NCI-H460 (cell line): ENCODE measurements around the gene EDEM3. TPM values are rescaled to one million over a fixed set of nuclear protein-coding genes. Genes with fewer than 3 reads are reported as not detected.
A peak's percentile ranks its signal among the peaks of the same experiment; 100 is the strongest.
"Not testable (repeated sequence)": the region's sequence is repeated elsewhere in the genome, so short reads cannot be mapped to it uniquely, and the experiment has no call there.

Experiments
- DNase-seq: peaks from one replicate; pipeline ENCODE4 v3.0.0-alpha.2; 2016; ENCODE audit warnings: low read depth; ENCODE audit errors: extremely low read depth
- polyA plus RNA-seq: library from polyadenylated mRNA; depleted of rRNA; stranded (reverse); fragments of >200 nt; gene quantifications from 2 replicates; pipeline ENCODE4 v1.2.3, GENCODE V29; 2014; cell fraction: nucleus; rRNA removed
- total RNA-seq: library from RNA; depleted of rRNA; stranded (reverse); fragments of >200 nt; shearing (Covaris generic); gene quantifications from 2 replicates; pipeline ENCODE4 v1.2.3, GENCODE V29; 2014; rRNA removed

EDEM3 gene, protein sequence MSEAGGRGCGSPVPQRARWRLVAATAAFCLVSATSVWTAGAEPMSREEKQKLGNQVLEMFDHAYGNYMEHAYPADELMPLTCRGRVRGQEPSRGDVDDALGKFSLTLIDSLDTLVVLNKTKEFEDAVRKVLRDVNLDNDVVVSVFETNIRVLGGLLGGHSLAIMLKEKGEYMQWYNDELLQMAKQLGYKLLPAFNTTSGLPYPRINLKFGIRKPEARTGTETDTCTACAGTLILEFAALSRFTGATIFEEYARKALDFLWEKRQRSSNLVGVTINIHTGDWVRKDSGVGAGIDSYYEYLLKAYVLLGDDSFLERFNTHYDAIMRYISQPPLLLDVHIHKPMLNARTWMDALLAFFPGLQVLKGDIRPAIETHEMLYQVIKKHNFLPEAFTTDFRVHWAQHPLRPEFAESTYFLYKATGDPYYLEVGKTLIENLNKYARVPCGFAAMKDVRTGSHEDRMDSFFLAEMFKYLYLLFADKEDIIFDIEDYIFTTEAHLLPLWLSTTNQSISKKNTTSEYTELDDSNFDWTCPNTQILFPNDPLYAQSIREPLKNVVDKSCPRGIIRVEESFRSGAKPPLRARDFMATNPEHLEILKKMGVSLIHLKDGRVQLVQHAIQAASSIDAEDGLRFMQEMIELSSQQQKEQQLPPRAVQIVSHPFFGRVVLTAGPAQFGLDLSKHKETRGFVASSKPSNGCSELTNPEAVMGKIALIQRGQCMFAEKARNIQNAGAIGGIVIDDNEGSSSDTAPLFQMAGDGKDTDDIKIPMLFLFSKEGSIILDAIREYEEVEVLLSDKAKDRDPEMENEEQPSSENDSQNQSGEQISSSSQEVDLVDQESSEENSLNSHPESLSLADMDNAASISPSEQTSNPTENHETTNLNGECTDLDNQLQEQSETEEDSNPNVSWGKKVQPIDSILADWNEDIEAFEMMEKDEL
- 49.9 and 56.0 TPM in 2 replicates for total RNA-seq
- polyA plus RNA-seq: 27.6 and 48.0 TPM in 2 replicates

DNA sequence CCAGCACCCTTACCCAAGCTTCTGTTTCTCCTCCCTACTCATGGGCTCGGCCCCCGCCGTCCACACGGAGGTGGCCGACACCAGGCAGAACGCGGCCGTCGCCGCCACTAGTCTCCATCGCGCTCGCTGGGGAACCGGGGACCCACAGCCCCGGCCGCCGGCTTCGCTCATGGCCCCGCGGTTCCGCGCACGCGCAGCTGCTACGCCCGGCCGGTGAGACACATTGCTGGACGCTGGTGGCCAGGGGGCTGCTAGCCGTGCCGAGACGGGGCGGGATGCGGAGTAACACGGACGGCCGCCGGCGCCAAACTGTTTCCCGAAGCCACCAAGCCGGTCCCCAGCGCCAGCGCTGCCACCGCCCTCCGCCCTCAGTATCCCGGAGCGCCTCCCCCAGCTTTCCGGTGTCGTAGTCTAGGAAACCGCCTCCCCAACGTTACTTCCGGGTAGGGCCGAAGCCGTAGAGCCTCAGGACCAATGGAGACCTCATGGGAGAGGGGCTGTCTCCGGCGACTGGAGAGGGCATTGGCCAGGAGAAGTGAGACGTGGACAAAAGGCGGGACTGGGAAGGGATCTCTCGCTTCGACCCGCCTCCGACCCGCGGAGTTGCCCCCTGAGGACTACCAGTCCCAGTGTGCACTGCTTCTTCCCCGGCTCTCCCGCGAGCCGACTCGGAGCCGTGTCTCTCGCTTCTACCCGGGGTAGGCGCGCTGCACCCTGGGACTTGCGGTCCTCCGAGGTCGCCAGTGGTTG lies at the start of gene EDEM3:
Gene EDEM3 (minus strand): TSS at position 383 of the 750 bp plus-strand sequence. CDS start 212 bp downstream, at position 171.
- peak; percentile 100 for DNase-seq

DNA sequence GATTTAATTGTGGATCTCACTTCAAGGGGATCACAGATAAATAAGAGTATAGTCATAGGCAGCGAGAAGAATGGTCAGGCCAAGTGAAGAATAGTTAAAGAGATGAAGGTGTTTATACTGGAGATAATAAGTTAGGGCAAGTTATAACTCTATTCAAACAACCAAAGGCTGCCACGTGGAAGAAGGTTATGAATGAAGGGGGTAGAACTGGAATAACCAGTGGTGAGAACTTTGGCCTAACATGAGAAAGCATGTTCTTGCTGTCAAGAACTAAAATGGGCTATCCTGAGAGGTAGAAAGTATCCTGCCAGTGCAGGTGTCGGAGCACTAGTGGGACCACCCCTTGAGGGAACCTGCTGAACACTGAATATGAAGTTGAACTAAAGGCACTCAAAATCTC lies 49.6 kb upstream of the EDEM3 start:
- no peak for DNase-seq

DNA sequence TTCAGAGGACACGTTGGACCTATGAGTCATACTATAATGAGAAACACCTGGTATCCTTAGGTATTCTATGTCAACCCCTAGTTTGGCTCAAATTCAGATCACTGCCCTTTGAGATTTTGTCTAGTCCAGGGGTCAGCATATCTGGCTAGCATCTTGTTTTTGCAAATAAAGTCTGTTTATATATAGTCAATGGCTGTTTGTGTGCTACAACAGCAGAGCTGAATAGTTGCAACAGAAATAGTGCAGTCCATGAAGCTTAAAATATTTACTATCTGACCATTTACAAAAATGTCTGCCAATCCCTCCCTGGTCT lies 48.5 kb upstream of the EDEM3 start:
- DNase-seq: no peak

- no peak for DNase-seq
Measured at GRCh38 chr1:184802354-184803179, 47.9 kb upstream of the EDEM3 start.

- DNase-seq: no peak
Measured at GRCh38 chr1:184801503-184801902, 46.8 kb upstream of the EDEM3 start.

GRCh38 chr1:184800876-184801275 lies 46.2 kb upstream of the EDEM3 start:
- no peak for DNase-seq

DNA sequence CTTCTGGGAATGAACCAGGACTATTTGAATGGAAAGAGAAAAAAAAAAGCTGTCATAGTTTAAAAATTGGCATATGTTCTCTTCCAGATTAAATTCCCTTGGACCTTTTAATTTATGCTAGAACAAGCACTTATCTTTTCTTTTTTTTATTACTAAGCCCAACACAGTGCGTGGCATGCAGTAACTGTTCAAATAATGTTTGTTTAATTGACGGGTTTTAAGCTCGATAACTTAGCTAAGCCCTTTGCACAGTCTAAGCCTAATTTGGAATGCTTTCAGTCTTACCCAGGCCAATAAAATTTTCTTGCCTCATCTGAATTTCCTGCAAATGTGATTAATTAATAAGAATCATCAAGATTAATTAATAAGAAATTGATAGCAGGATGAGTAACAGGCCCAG lies 39.3 kb upstream of the EDEM3 start:
- no peak for DNase-seq

- DNase-seq: peak; percentile 97
Measured at GRCh38 chr1:184792450-184792969, 37.9 kb upstream of the EDEM3 start.

DNA sequence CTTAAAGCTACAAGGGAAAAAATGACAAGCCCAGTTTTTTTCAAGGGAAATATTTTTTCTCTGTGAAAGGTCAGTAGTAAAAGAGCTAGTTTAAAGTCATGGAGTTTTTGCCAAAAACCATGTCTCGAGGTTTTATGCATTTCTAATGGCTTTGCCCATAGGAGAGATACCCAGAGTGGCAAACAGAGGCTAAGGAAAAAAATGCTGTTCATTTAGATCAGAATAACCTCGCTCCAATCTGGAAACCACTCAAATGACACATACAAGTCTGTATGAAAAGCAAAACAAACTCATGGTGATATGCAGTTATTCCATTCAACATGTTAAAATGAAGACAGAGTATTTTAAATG lies 36.9 kb upstream of the EDEM3 start:
- no peak for DNase-seq

DNA sequence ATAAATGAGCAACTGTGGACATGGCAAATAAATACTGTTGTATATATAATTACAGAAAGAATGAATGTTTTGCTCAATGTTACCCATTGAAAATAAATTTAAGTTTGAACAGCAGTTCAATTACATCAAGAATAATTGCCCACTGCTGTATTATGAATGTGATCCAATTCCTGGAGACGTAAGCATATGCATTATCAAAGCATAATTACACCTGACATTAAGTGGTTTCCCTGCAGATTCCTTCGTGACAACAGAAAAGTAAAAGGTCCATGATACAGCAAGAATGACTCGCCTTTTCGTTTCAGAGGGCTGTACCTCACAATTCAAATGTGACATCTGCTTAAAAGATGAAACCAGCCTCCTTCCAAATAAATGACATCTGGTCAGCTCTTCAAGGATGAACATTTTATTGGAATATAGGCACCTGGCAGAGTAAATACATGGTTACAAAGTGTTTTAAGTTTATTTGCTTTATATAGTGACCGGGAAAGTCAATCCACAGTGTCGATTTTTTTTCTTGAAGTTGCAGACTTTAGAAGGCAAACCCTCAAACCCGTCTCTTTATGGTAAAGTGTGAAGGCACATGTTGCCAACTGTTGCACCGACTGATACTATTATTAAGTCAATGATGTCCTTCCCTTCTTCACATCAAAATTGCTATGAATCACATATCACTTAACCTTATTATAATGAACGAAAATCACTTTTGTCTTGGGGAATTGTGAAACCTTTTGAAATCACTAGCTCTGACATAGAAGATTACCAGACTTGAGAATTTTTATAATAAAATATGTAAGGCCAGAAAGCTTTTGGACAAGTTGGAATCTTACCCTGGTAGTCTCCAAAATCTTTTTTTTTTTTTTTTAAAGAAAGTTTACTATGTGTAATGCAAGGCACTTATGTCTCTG lies 36.2 kb upstream of the EDEM3 start:
- no peak for DNase-seq

DNA sequence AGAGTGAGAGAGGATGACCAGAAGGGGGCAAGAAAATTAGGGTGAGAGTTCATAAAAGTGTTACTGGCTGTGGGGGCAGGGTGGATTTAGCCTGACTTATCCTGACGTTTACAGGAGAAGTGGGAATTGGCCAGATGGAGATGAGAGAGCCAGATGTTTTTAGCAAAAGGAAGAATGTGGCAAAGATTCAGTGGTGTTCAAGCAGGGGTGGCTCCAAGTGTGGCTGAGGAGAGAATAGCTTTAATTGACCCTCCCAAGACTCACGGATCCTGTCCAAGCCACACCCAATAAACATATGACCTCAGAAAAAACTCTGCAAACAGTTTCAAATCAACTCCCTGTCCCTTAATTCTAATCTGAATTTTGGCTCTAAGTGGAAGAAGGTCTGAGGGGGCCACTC lies 35.2 kb upstream of the EDEM3 start:
- DNase-seq: no peak

DNA sequence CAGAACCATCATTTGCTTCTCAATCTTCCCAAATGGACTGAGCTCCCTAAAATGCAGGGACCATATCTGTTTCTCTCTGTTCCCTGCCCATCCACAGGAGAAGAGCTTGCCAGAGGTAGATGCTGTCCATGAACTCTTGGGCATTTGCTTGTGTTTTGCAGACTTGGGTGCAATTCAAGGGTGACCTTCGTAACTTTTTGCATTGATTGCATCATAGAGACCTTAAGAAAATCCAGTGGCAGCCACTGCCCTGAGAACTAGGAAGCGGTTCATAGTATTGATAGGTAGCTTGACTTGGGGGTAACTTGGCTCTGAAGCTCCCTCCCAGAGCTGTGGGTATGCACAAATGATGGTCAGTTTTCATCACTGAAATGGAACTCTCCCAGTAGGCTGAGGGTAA lies 34.3 kb upstream of the EDEM3 start:
- no peak for DNase-seq

- no peak for DNase-seq
Measured at GRCh38 chr1:184785529-184785928, 30.9 kb upstream of the EDEM3 start.

DNA sequence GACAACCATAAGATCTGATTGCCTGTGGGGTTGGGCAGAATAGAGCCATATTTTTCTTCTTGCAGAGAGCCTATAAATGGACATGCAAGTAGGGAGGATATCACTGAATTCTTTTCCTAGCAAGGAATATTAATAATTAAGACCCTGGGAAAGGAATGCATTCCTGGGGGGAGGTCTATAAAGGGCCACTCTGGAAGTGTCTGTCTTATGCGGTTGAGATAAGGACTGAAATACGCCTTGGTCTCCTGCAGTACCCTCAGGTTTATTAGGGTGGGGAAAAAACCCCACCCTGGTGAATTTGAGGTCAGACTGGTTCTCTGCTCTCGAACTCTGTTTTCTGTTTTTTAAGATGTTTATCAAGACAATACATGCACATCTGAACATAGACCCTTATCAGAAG lies 29.1 kb upstream of the EDEM3 start:
- DNase-seq: not testable (repeated sequence)

DNA sequence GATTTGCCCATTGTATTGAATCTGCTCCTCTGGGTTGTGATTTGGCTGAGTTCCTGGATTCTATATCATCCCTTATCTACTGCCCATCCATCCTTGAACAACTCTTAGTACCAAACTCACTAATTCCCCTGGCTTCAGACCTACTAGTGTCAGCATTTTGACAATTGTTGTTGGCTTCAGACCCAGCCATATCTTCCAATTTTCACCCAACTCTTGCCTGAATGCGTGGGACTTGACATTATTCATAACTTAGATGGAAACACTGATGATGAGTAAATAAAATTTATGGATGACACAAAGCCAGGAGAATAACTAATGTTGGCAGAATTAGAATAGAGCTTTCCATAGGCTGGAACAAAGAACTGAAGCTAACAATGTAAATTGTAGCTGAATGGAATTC lies 27.3 kb upstream of the EDEM3 start:
- no peak for DNase-seq

DNA sequence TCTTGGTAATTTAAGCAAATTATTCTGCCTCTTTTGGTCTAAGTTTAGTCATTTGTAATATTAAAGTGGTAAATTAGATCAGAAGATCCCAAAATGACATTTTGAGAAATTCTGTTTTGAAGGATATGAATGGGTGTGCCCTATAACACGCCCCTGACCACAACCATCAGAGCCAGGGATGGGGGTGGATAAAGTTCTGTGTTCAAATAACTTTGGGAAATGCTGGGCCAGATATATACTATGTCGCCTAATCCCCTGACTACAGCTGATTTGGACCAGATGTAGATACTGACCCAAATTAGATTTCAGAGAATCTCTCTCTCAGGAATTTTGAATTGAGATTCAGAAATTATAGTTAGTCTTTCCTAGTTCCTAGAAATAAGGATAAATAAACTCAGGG lies 21.2 kb upstream of the EDEM3 start:
- no peak for DNase-seq

GRCh38 chr1:184775329-184775728 lies 20.7 kb upstream of the EDEM3 start:
- DNase-seq: no peak

DNA sequence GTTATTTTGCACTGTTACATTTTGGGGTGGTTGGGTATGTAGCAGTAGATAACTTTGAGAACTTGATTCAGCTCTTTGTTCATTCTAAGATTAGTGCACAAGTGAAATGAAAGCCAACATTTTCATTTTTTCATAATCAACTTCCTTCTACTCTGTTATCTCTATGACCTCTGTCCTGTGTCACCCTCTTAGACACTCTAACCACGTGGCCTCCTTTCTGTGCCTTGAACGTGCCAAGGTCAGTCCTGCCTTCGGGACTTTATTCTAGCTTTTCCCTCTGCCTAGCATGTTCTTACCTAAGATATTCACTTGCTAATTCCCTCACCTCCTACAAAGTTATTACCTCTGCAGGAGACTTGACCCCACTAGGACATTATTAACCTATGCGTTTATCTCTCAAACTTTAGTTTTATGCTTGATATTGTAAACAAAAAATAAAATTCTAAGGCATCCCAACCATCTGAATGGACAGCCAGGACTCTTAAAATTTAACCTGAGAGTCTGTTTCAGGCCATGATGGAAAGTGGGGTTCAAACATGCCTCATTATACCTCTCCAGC lies 19.2 kb upstream of the EDEM3 start:
- DNase-seq: no peak
